ENCODE measurements around the gene NRXN3. TPM values are rescaled to one million over a fixed set of nuclear protein-coding genes. Genes with fewer than 3 reads are reported as not detected.

NRXN3 gene
- total RNA-seq, 1 experiment from 2014 or later, result not detected

GRCh38 chr14:79193689-79194477 lies 1023.7 kb downstream of the NRXN3 start:
- Histone ChIP-seq H3K4me2 (ENCODE audit: low read length) (no peak overlapping the region), H2AFZ (ENCODE audit: low read depth, low read length, poor library complexity, severe bottlenecking) (no peak overlapping the region), H3K36me3 (ENCODE audit: control insufficient read depth in 1 of 2, insufficient read depth in 2 of 2, low read length in 2 of 2) (no peaks in the 10 kb centered on the region), H3K4me3 (replicated peaks in 1 of 2; ENCODE audit: low read depth in 1 of 2, low read length in 2 of 2) (no peak overlapping the region), H3K9me3 (ENCODE audit: control insufficient read depth in 1 of 2, insufficient read depth in 1 of 2, low read depth in 1 of 2, low read length in 2 of 2) (peaks cover 7 to 17% of the 10 kb centered on the region in 2 experiments; a peak in 3 of 4 replicates), H3K27ac (ENCODE audit: low read depth, low read length) (no peak overlapping the region), H3K27me3 (ENCODE audit: insufficient read depth, low read length) (no peaks in the 10 kb centered on the region), H4K20me1 (ENCODE audit: insufficient read depth) (no peaks in the 10 kb centered on the region), H3K79me2 (ENCODE audit: insufficient read depth, low read length) (no peaks in the 10 kb centered on the region), H3K9ac (ENCODE audit: low read length) (no peak overlapping the region), H3K4me1 (ENCODE audit: control insufficient read depth in 1 of 2, insufficient read depth in 2 of 2, low read length in 2 of 2) (no peaks in the 10 kb centered on the region), H3K9me2 (ENCODE audit: insufficient read depth) (no peaks in the 10 kb centered on the region)
- BruUV-seq (replicated peaks), result no TSS peak
- intact Hi-C loops (cut with micrococcal nuclease), result no loop called here
- TF ChIP-seq SP1 (IDR thresholded peaks at IDR 0.05; ENCODE audit: low read depth), result no peak
- ATAC-seq (no peak), DNase-seq (ENCODE audit: low read depth, low spot score) (no peak)
- ChIA-PET POLR2A (no interaction called here), RAD21 (ENCODE audit: low non-redundant PET in 1 of 2, low total read pairs in 2 of 2, uncharacterized antibody in 2 of 2, unreplicated experiment in 2 of 2) (no interaction called here), CTCF (no interaction called here)

DNA sequence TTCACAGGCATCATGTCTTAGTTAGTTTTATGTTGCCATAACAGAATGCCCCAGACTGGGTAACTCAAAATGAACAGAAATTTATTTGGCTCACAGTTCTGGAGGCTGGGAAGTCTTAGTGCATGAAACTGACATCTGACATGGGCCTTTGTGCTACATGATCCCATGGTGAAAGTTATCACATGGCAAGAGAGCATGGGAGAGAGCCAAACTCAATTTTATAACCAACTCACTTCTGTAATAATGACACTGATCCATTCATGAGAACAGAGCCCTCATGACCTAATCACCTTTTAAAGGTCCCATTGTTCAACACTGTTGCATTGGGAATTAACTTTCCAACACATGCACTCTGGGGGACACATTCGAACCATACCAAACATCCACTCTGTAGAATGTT lies 1026.0 kb downstream of the NRXN3 start:
- ATAC-seq (no peak), DNase-seq (ENCODE audit: low read depth, low spot score) (no peak)
- Histone ChIP-seq H3K79me2 (ENCODE audit: insufficient read depth, low read length) (no peaks in the 10 kb centered on the region), H3K4me3 (replicated peaks in 1 of 2; ENCODE audit: low read depth in 1 of 2, low read length in 2 of 2) (no peak overlapping the region), H3K9me3 (ENCODE audit: control insufficient read depth in 1 of 2, insufficient read depth in 1 of 2, low read depth in 1 of 2, low read length in 2 of 2) (peaks cover 11 to 18% of the 10 kb centered on the region in 2 experiments; a peak in 3 of 4 replicates), H2AFZ (ENCODE audit: low read depth, low read length, poor library complexity, severe bottlenecking) (no peak overlapping the region), H3K36me3 (ENCODE audit: control insufficient read depth in 1 of 2, insufficient read depth in 2 of 2, low read length in 2 of 2) (no peaks in the 10 kb centered on the region), H4K20me1 (ENCODE audit: insufficient read depth) (no peaks in the 10 kb centered on the region), H3K4me1 (ENCODE audit: control insufficient read depth in 1 of 2, insufficient read depth in 2 of 2, low read length in 2 of 2) (no peaks in the 10 kb centered on the region), H3K9me2 (ENCODE audit: insufficient read depth) (no peaks in the 10 kb centered on the region), H3K4me2 (ENCODE audit: low read length) (no peak overlapping the region), H3K9ac (ENCODE audit: low read length) (no peak overlapping the region), H3K27ac (ENCODE audit: low read depth, low read length) (no peak overlapping the region), H3K27me3 (ENCODE audit: insufficient read depth, low read length) (no peaks in the 10 kb centered on the region)
- POLR2A ChIA-PET, result no interaction called here
- RAD21 ChIA-PET (ENCODE audit: low non-redundant PET in 1 of 2, low total read pairs in 2 of 2, uncharacterized antibody in 2 of 2, unreplicated experiment in 2 of 2), result no interaction called here
- CTCF ChIA-PET, result no interaction called here
- intact Hi-C loops (cut with micrococcal nuclease), result no loop called here
- BruUV-seq (replicated peaks), result no TSS peak
- TF ChIP-seq SP1 (IDR thresholded peaks at IDR 0.05; ENCODE audit: low read depth) (no peak), TCF7L2 (IDR thresholded peaks at IDR 0.05; ENCODE audit: borderline replicate concordance, extremely low read depth, insufficient read depth, insufficient read length) (no peak), EGR1 (IDR thresholded peaks at IDR 0.05; ENCODE audit: low read depth) (no peak), POLR2A (IDR thresholded peaks at IDR 0.05; ENCODE audit: borderline replicate concordance, extremely low read depth, insufficient read depth, insufficient read length) (no peak), ZBTB33 (IDR thresholded peaks at IDR 0.05; ENCODE audit: extremely low read depth, insufficient replicate concordance, low read length) (no peak), SIN3A (IDR thresholded peaks at IDR 0.05; ENCODE audit: low read depth) (no peak), SRF (IDR thresholded peaks at IDR 0.05; ENCODE audit: low read depth) (no peak), ZFX (IDR thresholded peaks at IDR 0.05) (no peak), YY1 (IDR thresholded peaks at IDR 0.05; ENCODE audit: extremely low read depth, insufficient replicate concordance, low read depth, low read length) (no peak), EZH2phosphoT487 (IDR thresholded peaks at IDR 0.05; ENCODE audit: borderline replicate concordance) (no peak), POLR2AphosphoS5 (IDR thresholded peaks at IDR 0.05; ENCODE audit: low read depth, low read length) (no peak), CBX3 (IDR thresholded peaks at IDR 0.05; ENCODE audit: low read depth) (no peak), ATF3 (IDR thresholded peaks at IDR 0.05) (no peak), ZNF274 (IDR thresholded peaks at IDR 0.05; ENCODE audit: low read depth, low read length) (no peak), CTCF (IDR thresholded peaks at IDR 0.05 in 2 of 3, conservative IDR thresholded peaks at IDR 0.05 in 1 of 3; ENCODE audit: borderline replicate concordance in 1 of 3, insufficient read depth in 1 of 3, low read depth in 2 of 3, low read length in 2 of 3) (no peak)
- TF ChIP-seq, protein P1, sequence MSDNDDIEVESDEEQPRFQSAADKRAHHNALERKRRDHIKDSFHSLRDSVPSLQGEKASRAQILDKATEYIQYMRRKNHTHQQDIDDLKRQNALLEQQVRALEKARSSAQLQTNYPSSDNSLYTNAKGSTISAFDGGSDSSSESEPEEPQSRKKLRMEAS (IDR thresholded peaks at IDR 0.05), result no peak

All from HCT116 (cell line).